ENCODE results near the gene BDH2.

The BDH2 gene

DNA sequence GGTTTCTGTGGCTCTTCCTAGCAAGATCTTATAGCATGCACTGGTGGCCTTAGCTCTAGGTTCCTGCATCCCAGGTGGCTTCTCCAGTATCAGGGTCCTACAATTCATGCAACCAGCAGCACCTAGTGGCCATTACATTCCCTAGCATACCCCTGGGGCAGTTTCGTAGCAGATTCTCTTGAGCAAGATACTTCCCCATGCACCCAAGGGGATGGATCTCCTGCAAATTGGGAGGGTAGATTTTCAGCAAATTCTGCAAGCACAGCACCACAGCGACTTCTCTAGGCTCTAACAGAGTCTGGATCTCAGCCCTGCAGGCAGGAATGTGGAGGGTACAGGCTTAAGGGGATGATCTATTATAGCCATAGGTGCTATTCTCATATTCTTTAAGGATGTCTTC lies 67.1 kb downstream of the BDH2 start:
- FAIRE-seq (peak; percentile 65), DNase-seq (ENCODE audit: extremely low spot score, insufficient read length, low read depth) (no peak)

GRCh38 chr4:103030791-103031190 lies 68.8 kb downstream of the BDH2 start:
- FAIRE-seq (no peak), DNase-seq (ENCODE audit: extremely low spot score, insufficient read length, low read depth) (no peak)

- DNase-seq (ENCODE audit: extremely low spot score, insufficient read length, low read depth) (no peak), FAIRE-seq (no peak)
Observed at GRCh38 chr4:103029300-103029699, 70.3 kb downstream of the BDH2 start.

Measured in GM18507 (cell line).